ENCODE data around the gene CEP164.

CEP164 gene

GRCh38 chr11:117459979-117460300 lies 132.3 kb downstream of the CEP164 start:
- H3K9me2 ChIP-seq (replicated peaks; ENCODE audit: control insufficient read depth, low read length) = no peaks in the 10 kb centered on the region
- no peak for TF ChIP-seq EZH2phosphoT487 (IDR thresholded peaks at IDR 0.05; ENCODE audit: borderline replicate concordance, low read length)
- no peaks in the 10 kb centered on the region for H3K79me2 ChIP-seq (ENCODE audit: control insufficient read depth, low read length)
- peaks cover 6% of the 10 kb centered on the region; the same call in 1 of the 2 replicates for H3K27me3 ChIP-seq (ENCODE audit: control insufficient read depth, low read length)
- H3F3A ChIP-seq (ENCODE audit: control insufficient read depth, insufficient read depth) = no peaks in the 10 kb centered on the region
- H3K4me2 ChIP-seq (ENCODE audit: low read length) = no peak overlapping the region
- no peaks in the 10 kb centered on the region for H4K20me1 ChIP-seq (ENCODE audit: control insufficient read depth, insufficient read depth, low read depth, low read length)
- no peak overlapping the region for H3K4me3 ChIP-seq (ENCODE audit: low read length)
- H3K27ac ChIP-seq (ENCODE audit: low read depth, low read length) = no peak overlapping the region
- H3K9me3 ChIP-seq (ENCODE audit: control insufficient read depth, insufficient read depth, low read length) = no peaks in the 10 kb centered on the region
- peaks cover 7% of the 10 kb centered on the region; the same call in 1 of the 2 replicates for H3K4me1 ChIP-seq (ENCODE audit: control insufficient read depth, low read length)
- no peaks in the 10 kb centered on the region for H3K36me3 ChIP-seq (ENCODE audit: control insufficient read depth, low read length)

GRCh38 chr11:117461396-117462182 lies 133.9 kb downstream of the CEP164 start:
- Histone ChIP-seq H3F3A (ENCODE audit: control insufficient read depth, insufficient read depth) (no peaks in the 10 kb centered on the region), H3K9me2 (replicated peaks; ENCODE audit: control insufficient read depth, low read length) (no peaks in the 10 kb centered on the region), H3K27me3 (ENCODE audit: control insufficient read depth, low read length) (no peaks in the 10 kb centered on the region), H3K27ac (ENCODE audit: low read depth, low read length) (no peak overlapping the region), H3K9me3 (ENCODE audit: control insufficient read depth, insufficient read depth, low read length) (no peaks in the 10 kb centered on the region), H3K36me3 (ENCODE audit: control insufficient read depth, low read length) (no peaks in the 10 kb centered on the region), H3K4me3 (ENCODE audit: low read length) (no peak overlapping the region), H3K4me2 (ENCODE audit: low read length) (no peak overlapping the region), H4K20me1 (ENCODE audit: control insufficient read depth, insufficient read depth, low read depth, low read length) (no peaks in the 10 kb centered on the region), H3K79me2 (ENCODE audit: control insufficient read depth, low read length) (no peaks in the 10 kb centered on the region), H3K4me1 (ENCODE audit: control insufficient read depth, low read length) (peaks cover 3% of the 10 kb centered on the region; the same call in 1 of the 2 replicates)
- TF ChIP-seq CTCF (IDR thresholded peaks at IDR 0.05; ENCODE audit: low read depth, low read length, poor library complexity, severe bottlenecking) (no peak), EZH2phosphoT487 (IDR thresholded peaks at IDR 0.05; ENCODE audit: borderline replicate concordance, low read length) (no peak)

- Histone ChIP-seq H3K9me3 (ENCODE audit: control insufficient read depth, insufficient read depth, low read length) (no peaks in the 10 kb centered on the region), H3K4me3 (ENCODE audit: low read length) (no peak overlapping the region), H4K20me1 (ENCODE audit: control insufficient read depth, insufficient read depth, low read depth, low read length) (no peaks in the 10 kb centered on the region), H3K4me1 (ENCODE audit: control insufficient read depth, low read length) (no peaks in the 10 kb centered on the region), H3K79me2 (ENCODE audit: control insufficient read depth, low read length) (no peaks in the 10 kb centered on the region), H3K27me3 (ENCODE audit: control insufficient read depth, low read length) (no peaks in the 10 kb centered on the region), H3K4me2 (ENCODE audit: low read length) (no peak overlapping the region), H3K9me2 (replicated peaks; ENCODE audit: control insufficient read depth, low read length) (no peaks in the 10 kb centered on the region), H3K36me3 (ENCODE audit: control insufficient read depth, low read length) (no peaks in the 10 kb centered on the region), H3F3A (ENCODE audit: control insufficient read depth, insufficient read depth) (no peaks in the 10 kb centered on the region), H3K27ac (ENCODE audit: low read depth, low read length) (no peak overlapping the region)
- TF ChIP-seq CTCF (IDR thresholded peaks at IDR 0.05; ENCODE audit: low read depth, low read length, poor library complexity, severe bottlenecking) (no peak), EZH2phosphoT487 (IDR thresholded peaks at IDR 0.05; ENCODE audit: borderline replicate concordance, low read length) (no peak)
Measured at GRCh38 chr11:117462183-117462863, 134.7 kb downstream of the CEP164 start.

- Histone ChIP-seq H4K20me1 (ENCODE audit: control insufficient read depth, insufficient read depth, low read depth, low read length) (no peaks in the 10 kb centered on the region), H3K4me1 (ENCODE audit: control insufficient read depth, low read length) (no peaks in the 10 kb centered on the region), H3K9me2 (replicated peaks; ENCODE audit: control insufficient read depth, low read length) (no peaks in the 10 kb centered on the region), H3K4me3 (ENCODE audit: low read length) (no peak overlapping the region), H3K27ac (ENCODE audit: low read depth, low read length) (no peak overlapping the region), H3K36me3 (ENCODE audit: control insufficient read depth, low read length) (no peaks in the 10 kb centered on the region), H3F3A (ENCODE audit: control insufficient read depth, insufficient read depth) (no peaks in the 10 kb centered on the region), H3K9me3 (ENCODE audit: control insufficient read depth, insufficient read depth, low read length) (no peaks in the 10 kb centered on the region), H3K79me2 (ENCODE audit: control insufficient read depth, low read length) (no peaks in the 10 kb centered on the region), H3K4me2 (ENCODE audit: low read length) (no peak overlapping the region), H3K27me3 (ENCODE audit: control insufficient read depth, low read length) (no peaks in the 10 kb centered on the region)
- TF ChIP-seq CTCF (IDR thresholded peaks at IDR 0.05; ENCODE audit: low read depth, low read length, poor library complexity, severe bottlenecking) (no peak), EZH2phosphoT487 (IDR thresholded peaks at IDR 0.05; ENCODE audit: borderline replicate concordance, low read length) (no peak)
Measured at GRCh38 chr11:117462864-117463247, 135.2 kb downstream of the CEP164 start.
